GM10248 (cell line): ENCODE measurements around the gene LITAFD.

ENCODE experiments used
- CTCF ChIA-PET: fragments of 300-600 bp; sonication (Branson Sonifier 250); formaldehyde crosslinking; extraction: SDS; loops from one replicate; lab custom pipeline; 2021; ENCODE audit warnings: antibody characterized with exemption; lab: Yijun Ruan, JAX
- POLR2A ChIA-PET: fragments of 350-650 bp; sonication (Branson Sonifier 250); formaldehyde crosslinking; extraction: SDS; loops from one replicate; lab custom pipeline; 2020; ENCODE audit warnings: antibody characterized with exemption; lab: Yijun Ruan, JAX
- DNase-seq: peaks from one replicate; pipeline ENCODE4 v3.0.0; 2012; ENCODE audit errors: extremely low spot score
- TF ChIP-seq, protein P1 (sequence below): IDR thresholded peaks from 2 replicates; pipeline ENCODE4 v1.5.1; 2012; ENCODE audit warnings: mild to moderate bottlenecking, low read depth; ENCODE audit errors: extremely low read depth, missing control alignments, control extremely low read depth

Gene LITAFD

DNA sequence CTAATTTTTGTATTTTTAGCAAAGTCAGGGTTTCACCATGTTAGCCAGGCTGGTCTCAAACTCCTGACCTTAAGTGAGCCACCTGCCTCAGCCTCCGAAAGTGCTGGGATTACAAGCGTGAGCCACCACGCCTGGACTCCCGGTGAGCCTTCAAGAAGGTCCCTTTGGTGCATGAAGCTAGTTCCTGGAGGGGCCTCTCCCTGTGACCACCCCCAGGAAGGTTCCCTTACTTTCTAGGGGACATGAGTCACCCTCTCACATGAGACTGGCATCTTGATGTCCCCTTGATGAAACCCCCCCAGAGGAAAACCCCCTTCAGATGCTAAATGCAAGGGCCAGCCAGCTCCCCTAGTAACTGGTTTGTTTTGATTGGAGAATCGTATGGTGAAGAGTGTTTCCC, 26.2 kb upstream of the LITAFD start:
- TF ChIP-seq, protein P1, sequence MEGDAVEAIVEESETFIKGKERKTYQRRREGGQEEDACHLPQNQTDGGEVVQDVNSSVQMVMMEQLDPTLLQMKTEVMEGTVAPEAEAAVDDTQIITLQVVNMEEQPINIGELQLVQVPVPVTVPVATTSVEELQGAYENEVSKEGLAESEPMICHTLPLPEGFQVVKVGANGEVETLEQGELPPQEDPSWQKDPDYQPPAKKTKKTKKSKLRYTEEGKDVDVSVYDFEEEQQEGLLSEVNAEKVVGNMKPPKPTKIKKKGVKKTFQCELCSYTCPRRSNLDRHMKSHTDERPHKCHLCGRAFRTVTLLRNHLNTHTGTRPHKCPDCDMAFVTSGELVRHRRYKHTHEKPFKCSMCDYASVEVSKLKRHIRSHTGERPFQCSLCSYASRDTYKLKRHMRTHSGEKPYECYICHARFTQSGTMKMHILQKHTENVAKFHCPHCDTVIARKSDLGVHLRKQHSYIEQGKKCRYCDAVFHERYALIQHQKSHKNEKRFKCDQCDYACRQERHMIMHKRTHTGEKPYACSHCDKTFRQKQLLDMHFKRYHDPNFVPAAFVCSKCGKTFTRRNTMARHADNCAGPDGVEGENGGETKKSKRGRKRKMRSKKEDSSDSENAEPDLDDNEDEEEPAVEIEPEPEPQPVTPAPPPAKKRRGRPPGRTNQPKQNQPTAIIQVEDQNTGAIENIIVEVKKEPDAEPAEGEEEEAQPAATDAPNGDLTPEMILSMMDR = no peak
- CTCF ChIA-PET = interaction anchor here (0.9 to 1.0 kb wide), 2 partner anchors 13 to 35 kb away, joined by 3 to 4 read pairs; partner anchors contain the start of gene CARHSP1
- POLR2A ChIA-PET = no interaction called here
- DNase-seq = no peak

DNA sequence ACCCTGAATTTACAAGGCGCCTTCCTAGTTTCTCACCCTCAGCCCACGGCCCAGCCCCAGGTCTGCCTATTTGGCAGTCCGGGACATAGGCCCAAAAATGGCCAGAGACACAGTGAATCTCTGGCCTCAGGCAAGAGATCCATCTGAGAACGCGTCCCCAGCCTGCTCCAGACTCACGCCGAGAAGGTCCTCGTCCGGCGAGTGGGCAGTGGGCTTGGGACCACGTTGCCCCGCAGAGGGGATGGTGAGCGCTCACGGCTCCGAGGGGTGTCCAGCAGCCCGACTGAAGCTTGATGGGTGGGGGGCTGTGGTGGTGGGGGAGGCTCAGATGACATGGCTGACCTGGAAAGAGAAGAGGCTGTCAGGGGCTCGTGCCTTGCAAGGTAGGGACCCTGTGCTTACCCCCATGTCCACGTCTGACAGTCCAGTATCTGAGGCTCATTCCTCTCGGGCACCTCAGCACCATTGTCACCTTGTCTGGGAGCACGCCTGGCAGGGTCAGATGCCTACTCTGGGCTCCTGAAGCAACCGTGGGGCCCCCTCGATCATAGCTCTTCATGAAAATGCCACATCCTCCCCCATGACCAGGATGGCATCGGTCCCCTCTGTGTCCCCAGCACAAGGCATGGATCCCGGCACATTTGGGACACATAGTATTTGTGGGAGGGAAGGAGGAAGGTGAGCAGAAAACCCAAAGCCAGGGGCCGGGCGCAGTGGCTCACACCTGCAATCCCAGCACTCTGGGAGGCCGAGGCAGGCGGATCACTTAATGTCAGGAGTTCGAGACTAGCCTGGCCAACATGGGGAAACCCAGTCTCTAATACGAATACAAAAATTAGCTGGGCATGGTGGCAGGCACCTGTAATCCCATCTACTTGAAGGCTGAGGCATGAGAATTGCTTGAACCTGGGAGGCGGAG, 22.9 kb upstream of the LITAFD start:
- TF ChIP-seq, protein P1 = no peak
- ChIA-PET POLR2A (interaction anchor here (0.6 to 2.2 kb wide), 2 partner anchors 9 to 60 kb away, joined by 4 to 8 read pairs; partner anchors contain the start of gene CARHSP1), CTCF (interaction anchor here (2.2 to 3.4 kb wide), 2 partner anchors 20 to 21 kb away, joined by 6 to 15 read pairs; no protein-coding TSS in a partner anchor)
- no peak for DNase-seq

DNA sequence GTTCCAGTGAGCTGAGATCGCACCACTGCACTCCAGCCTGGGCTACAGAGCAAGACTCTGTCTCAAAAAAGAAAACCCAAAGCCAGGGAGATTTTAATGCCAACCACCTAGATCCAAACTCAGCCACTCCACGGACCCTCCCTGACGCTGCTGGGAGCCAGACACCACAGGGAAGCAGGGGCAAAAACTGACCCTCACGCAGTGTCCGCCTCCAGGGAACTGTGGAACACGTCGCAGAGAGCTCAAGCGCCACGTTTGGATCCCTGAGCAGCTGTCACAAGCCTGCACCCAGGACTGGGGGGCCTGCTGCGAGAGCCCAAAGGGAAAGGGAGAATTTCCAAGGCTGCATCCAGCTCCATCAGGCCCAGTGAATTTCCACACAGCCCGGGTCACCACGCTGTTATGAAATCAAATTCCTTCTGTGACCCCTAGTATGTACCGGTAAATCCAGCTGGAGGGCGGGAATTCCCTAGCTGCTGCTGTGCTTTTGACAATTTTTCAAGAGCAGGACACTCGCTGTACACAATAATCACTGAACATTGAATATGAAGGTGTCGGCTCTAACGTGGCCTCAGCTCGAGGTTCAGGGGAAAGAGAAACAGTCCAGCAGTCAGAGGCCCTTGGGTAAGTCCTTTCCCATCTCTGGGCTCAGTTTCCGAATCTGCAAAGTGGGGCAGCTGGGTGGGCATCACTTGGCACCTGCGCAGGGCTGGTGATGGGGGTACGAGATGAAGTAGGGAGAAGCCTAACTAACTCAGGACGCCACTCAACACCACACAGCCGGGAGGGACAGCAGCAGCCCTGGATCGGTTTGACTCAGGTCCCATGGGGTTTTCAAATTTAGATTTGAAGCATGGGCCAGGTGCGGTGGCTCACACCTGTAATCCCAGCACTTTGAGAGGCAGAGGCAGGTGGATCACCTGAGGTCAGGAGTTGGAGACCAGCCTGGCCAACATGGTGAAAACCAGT, 22.0 kb upstream of the LITAFD start:
- ChIA-PET CTCF (interaction anchor here (1.2 to 3.4 kb wide), 2 partner anchors 19 to 64 kb away, joined by 3 to 15 read pairs; no protein-coding TSS in a partner anchor), POLR2A (interaction anchor here (0.6 kb wide), 2 partner anchors 61 to 250 kb away, joined by 4 read pairs; no protein-coding TSS in a partner anchor)
- TF ChIP-seq, protein P1 = no peak
- no peak for DNase-seq

DNA sequence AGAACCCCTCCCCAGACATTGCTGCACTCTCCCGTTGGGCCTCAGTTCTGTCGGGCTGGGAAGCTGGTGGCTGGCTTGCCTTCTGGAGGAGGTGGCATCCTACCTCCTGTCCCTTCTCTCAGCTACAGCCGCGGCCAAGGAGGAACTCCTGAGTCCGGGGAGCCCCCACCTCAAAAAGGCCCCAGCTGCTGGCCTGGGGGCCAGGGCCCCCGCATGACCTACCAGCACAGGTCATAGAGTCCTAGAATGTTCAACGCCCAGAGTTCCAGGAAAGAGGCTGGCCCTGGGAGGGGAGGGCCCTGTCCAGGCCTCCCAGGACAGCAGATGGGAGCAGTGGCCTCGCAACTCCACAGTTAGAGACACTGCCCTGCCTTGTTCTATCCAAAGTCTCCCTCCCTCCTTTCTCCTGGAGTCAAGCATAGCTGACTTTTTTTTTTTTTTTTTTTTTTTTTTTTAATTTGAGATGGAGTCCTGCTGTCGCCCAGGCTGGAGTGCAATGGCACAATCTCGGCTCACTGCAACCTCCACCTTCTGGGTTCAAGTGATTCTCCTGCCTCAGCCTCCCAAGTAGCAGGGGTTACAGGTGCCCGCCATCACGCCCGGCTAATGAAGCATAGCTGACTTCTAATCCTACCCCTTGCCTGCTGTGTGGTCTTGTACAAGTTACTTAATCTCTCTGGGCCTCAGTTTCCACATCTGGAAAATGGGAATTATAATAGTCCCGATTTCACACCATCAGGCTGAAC, 20.4 kb upstream of the LITAFD start:
- CTCF ChIA-PET = interaction anchor here (3.4 kb wide), 1 partner anchor 18 kb away, joined by 15 read pairs; no protein-coding TSS in a partner anchor
- POLR2A ChIA-PET = no interaction called here
- TF ChIP-seq, protein P1 = no peak
- no peak for DNase-seq

DNA sequence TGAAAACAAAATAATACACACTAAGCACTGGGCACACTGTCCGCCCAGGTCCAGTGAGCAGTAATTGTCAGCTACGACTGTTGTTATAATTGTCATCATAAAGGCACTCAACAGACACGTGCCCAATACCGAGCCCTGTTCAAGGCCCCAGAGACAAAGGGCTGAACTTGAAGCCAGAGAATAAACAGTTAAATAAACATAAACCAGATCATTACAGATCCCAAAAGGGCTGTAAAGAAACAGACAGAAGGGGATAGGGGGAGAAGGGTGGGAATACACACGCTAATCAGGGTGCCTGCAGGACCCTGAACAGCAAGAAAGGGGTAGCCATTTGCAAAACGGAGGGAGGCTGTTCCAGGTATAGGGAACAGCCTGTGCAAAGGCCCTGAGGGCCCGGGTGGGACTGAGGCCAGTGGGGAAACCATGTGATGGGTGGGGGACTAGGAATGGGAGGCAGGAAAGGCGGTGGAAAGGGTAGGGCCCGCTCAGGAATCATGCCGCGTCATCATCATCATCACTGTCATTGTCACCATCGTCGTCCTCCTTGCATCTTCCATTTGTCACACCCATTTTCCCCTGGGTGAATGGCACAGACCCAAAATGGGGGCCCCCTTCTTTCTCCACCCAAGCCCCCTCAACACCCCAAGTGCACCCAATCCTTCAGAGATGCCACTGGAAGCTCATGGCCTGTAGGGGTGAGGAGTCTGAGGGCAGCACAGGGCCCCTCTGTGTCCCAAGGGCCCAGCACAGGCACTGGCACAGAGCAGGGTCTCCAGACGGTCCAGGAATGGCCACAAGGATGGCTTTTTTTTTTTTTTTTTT, 19.6 kb upstream of the LITAFD start:
- CTCF ChIA-PET = interaction anchor here (1.6 to 3.4 kb wide), 2 partner anchors 17 kb away, joined by 5 to 15 read pairs; no protein-coding TSS in a partner anchor
- no peak for DNase-seq
- POLR2A ChIA-PET = no interaction called here
- TF ChIP-seq, protein P1 = no peak
